HepG2 (cell line): Measurements from ENCODE around the gene TRIM2. TPM values are rescaled to one million over a fixed set of nuclear protein-coding genes. Genes with fewer than 3 reads are reported as not detected.
A peak's percentile ranks its signal among the peaks of the same experiment; 100 is the strongest.

ENCODE experiments used
- ATAC-seq: fragments of 200-7000 bp; cut with Tn5 transposase; 3 replicates; pipeline ENCODE4 v1.9.1; 2020; ENCODE audit warnings: mild to moderate bottlenecking, moderate library complexity
- Bru-seq: library from RNA; stranded (reverse); fragments of 400-500 nt; gene quantifications from one replicate; lab custom pipeline; 2021; lab: Mats Ljungman, UMichigan
- BruChase-seq, 2 experiments: library from RNA; stranded (reverse); fragments of 400-500 nt; gene quantifications; one replicate each; lab custom pipeline; 2021; lab: Mats Ljungman, UMichigan
- BruUV-seq: library from RNA; stranded (reverse); fragments of 400-500 nt; replicated peaks from 2 replicates; lab custom pipeline; 2021; lab: Mats Ljungman, UMichigan
- CTCF ChIA-PET: fragments of 300-600 bp; formaldehyde crosslinking; extraction: SDS; loops from one replicate; lab custom pipeline; 2021; ENCODE audit warnings: low total read pairs, inconsistent platforms, low intra/inter-chr PET ratio; lab: Yijun Ruan, JAX
- POLR2A ChIA-PET: fragments of 350-600 bp; sonication (Branson Sonifier 250); formaldehyde crosslinking; loops from one replicate; lab custom pipeline; 2020; ENCODE audit warnings: antibody characterized with exemption, inconsistent platforms; lab: Yijun Ruan, JAX
- DNase-seq: peaks from one replicate; pipeline ENCODE4 v3.0.0-alpha.2; 2015; ENCODE audit warnings: low spot score
- FAIRE-seq: peaks from 3 replicates; lab custom pipeline; 2011; peaks lifted over from hg19 to GRCh38; lab: Jason Lieb, UNC
- H2AFZ ChIP-seq: one replicate; pipeline ENCODE4 v1.6.1; 2011; ENCODE audit warnings: low read length, inconsistent platforms
- H3K27ac ChIP-seq: fragments of 300-600 bp; 3 replicates; pipeline ENCODE4 v1.8.0; 2011; ENCODE audit warnings: mixed run types, mild to moderate bottlenecking, mixed read lengths, low read length, inconsistent platforms; ENCODE audit not compliant: insufficient read depth; ENCODE audit errors: extremely low read length
- H3K27me3 ChIP-seq, 2 experiments: fragments of 200-600 bp in 1 of 2; 2 replicates in 1 of 2; 3 replicates in 1 of 2; pipeline versions ENCODE4 v1.6.0 to v1.8.0; 2011; ENCODE audit warnings: low read length in 2 of 2, mild to moderate bottlenecking in 2 of 2, moderate library complexity in 2 of 2, inconsistent platforms in 1 of 2; ENCODE audit not compliant: insufficient read depth in 2 of 2, control insufficient read depth in 1 of 2
- H3K36me3 ChIP-seq, 2 experiments: fragments of 200-600 bp in 1 of 2; replicated peaks in 1 of 2; 2 replicates in 1 of 2; 3 replicates in 1 of 2; pipeline versions ENCODE4 v1.5.1 to v1.8.0; 2011; ENCODE audit warnings: low read length in 2 of 2, inconsistent platforms in 1 of 2; ENCODE audit not compliant: insufficient read depth in 2 of 2, control insufficient read depth in 1 of 2
- H3K4me1 ChIP-seq: 2 replicates; pipeline ENCODE4 v1.5.1; 2012; ENCODE audit warnings: low read length, inconsistent platforms; ENCODE audit not compliant: insufficient read depth
- H3K4me2 ChIP-seq: 2 replicates; pipeline ENCODE4 v1.6.0; 2011; ENCODE audit warnings: low read depth, low read length, inconsistent platforms
- H3K4me3 ChIP-seq, 3 experiments: fragments of 200-600 bp in 1 of 3; sonication (generic), shearing (Covaris generic) in 1 of 3; replicated peaks in 1 of 3; 2 replicates each; pipeline ENCODE4 v1.5.1; 2011 to 2016; ENCODE audit warnings: low read length in 3 of 3, inconsistent platforms in 2 of 3, low read depth in 2 of 3, mild to moderate bottlenecking in 2 of 3, control low read depth in 1 of 3, mixed read lengths in 1 of 3; ENCODE audit not compliant: insufficient read depth in 1 of 3
- H3K79me2 ChIP-seq: one replicate; pipeline ENCODE4 v1.6.1; 2011; ENCODE audit warnings: low read length, inconsistent platforms; ENCODE audit not compliant: insufficient read depth
- H3K9ac ChIP-seq: 2 replicates; pipeline ENCODE4 v1.6.0; 2011; ENCODE audit warnings: mild to moderate bottlenecking, low read depth, low read length, inconsistent platforms; ENCODE audit not compliant: insufficient read depth
- H3K9me3 ChIP-seq: 2 replicates; pipeline ENCODE4 v1.5.1; 2012; ENCODE audit warnings: mild to moderate bottlenecking, low read length
- H4K20me1 ChIP-seq: 2 replicates; pipeline ENCODE4 v1.6.0; 2011; ENCODE audit warnings: inconsistent platforms, mild to moderate bottlenecking, low read length, moderate library complexity; ENCODE audit not compliant: insufficient read depth
- EED ChIP-seq: sonication (generic); formaldehyde crosslinking; IDR thresholded peaks from 2 replicates; pipeline ENCODE4 v1.5.0; 2020; ENCODE audit warnings: mild to moderate bottlenecking, missing genetic modification reagents
- GABPA ChIP-seq, 2 experiments: IDR thresholded peaks; 2 replicates each; pipeline ENCODE4 v1.6.1; 2011 to 2016; ENCODE audit warnings: low read depth in 2 of 2, low read length in 1 of 2, missing biosample characterization in 1 of 2, missing genetic modification characterization in 1 of 2
- MAFK ChIP-seq, 2 experiments: IDR thresholded peaks in 1 of 2; conservative IDR thresholded peaks in 1 of 2; 2 replicates each; pipeline ENCODE4 v1.6.1; 2011; ENCODE audit warnings: improper control_type of control experiment in 2 of 2, low read length in 2 of 2
- PHB2 ChIP-seq: fragments of 450-650 bp; IDR thresholded peaks from 2 replicates; pipeline ENCODE4 v1.6.1; 2018; ENCODE audit not compliant: partially characterized antibody
- PHF21A ChIP-seq: sonication (generic); formaldehyde crosslinking; IDR thresholded peaks from 2 replicates; pipeline ENCODE4 v1.5.0; 2020; ENCODE audit warnings: mild to moderate bottlenecking, missing genetic modification reagents
- SALL1 ChIP-seq: sonication (generic); formaldehyde crosslinking; IDR thresholded peaks from 2 replicates; pipeline ENCODE4 v1.8.0; 2022; ENCODE audit warnings: mild to moderate bottlenecking, missing genetic modification reagents
- SNAI1 ChIP-seq: sonication (generic); formaldehyde crosslinking; IDR thresholded peaks from 2 replicates; pipeline ENCODE4 v1.5.0; 2020; ENCODE audit warnings: mild to moderate bottlenecking, missing genetic modification reagents, borderline replicate concordance
- SOX6 ChIP-seq, 2 experiments: fragments of 450-650 bp in 1 of 2; sonication (generic) in 1 of 2; formaldehyde crosslinking in 1 of 2; IDR thresholded peaks; 2 replicates each; pipeline versions ENCODE4 v1.4.0 to v1.6.1; 2017 to 2020; ENCODE audit warnings: antibody characterized with exemption in 1 of 2, mild to moderate bottlenecking in 1 of 2, missing genetic modification reagents in 1 of 2
- SP5 ChIP-seq: IDR thresholded peaks from 2 replicates; pipeline ENCODE4 v1.6.1; 2016; ENCODE audit warnings: low read depth, borderline replicate concordance
- ZFY ChIP-seq: sonication (generic); formaldehyde crosslinking; IDR thresholded peaks from 2 replicates; pipeline ENCODE4 v1.4.0; 2020; ENCODE audit warnings: missing genetic modification reagents
- ZMYM4 ChIP-seq: sonication (generic); formaldehyde crosslinking; IDR thresholded peaks from 2 replicates; pipeline ENCODE4 v1.8.1; 2023; ENCODE audit warnings: mild to moderate bottlenecking, missing genetic modification reagents
- ZNF570 ChIP-seq: sonication (generic); formaldehyde crosslinking; IDR thresholded peaks from 2 replicates; pipeline ENCODE4 v1.4.0; 2020; ENCODE audit warnings: mild to moderate bottlenecking, missing genetic modification reagents, borderline replicate concordance
- ZNF891 ChIP-seq: sonication (generic); formaldehyde crosslinking; IDR thresholded peaks from 2 replicates; pipeline ENCODE4 v1.5.0; 2020; ENCODE audit warnings: mild to moderate bottlenecking, missing genetic modification reagents
- WGBS: methylation state at CpG from one replicate; pipeline ENCODE4 v1.1.6; 2017; ENCODE audit warnings: low lambda C conversion rate; 5-methylcytosine and 5-hydroxymethylcytosine counted together
- in situ Hi-C: cut with HindIII; loops from 2 replicates; pipeline ENCODE4 v1.10.0; 2017; ENCODE audit warnings: low pct_unique_long_range_greater_than_20kb; ENCODE audit not compliant: extremely low pct_ligation_motif_present
- intact Hi-C: fragments of 100-400 bp; cut with micrococcal nuclease; formaldehyde crosslinking; loops from one replicate; pipeline ENCODE4 v1.10.0; 2022; ENCODE audit not compliant: unreplicated experiment
- long read RNA-seq, 2 experiments: library from RNA in 1 of 2; library from polyadenylated mRNA in 1 of 2; stranded (forward) in 1 of 2; unstranded in 1 of 2; transcript quantifications; one replicate each; pipeline ENCODE4 v2.0.0, GENCODE V29; 2019 to 2022
- polyA minus RNA-seq, 3 experiments: library from RNA; depleted of rRNA, polyadenylated mRNA; stranded (reverse); fragments of >200 nt; gene quantifications; 2 replicates each; pipeline ENCODE4 v1.2.3, GENCODE V29; 2011; ENCODE audit warnings: low replicate concordance in 1 of 3
- polyA plus RNA-seq, 8 experiments: library from polyadenylated mRNA; depleted of rRNA in 3 of 8; stranded (reverse) in 7 of 8; unstranded in 1 of 8; fragments of >200 nt; fragmentation: Illumina TruSeq in 4 of 8; extraction: Trizol in 4 of 8; gene quantifications; 2 replicates each; pipeline versions ENCODE4 v1.2.1 to v1.2.3, GENCODE V29; 2011 to 2016; ENCODE audit warnings: low read depth in 4 of 8, missing spikeins in 1 of 8, mixed read lengths in 1 of 8; ENCODE audit not compliant: insufficient read depth in 1 of 8
- total RNA-seq, 5 experiments: library from RNA; depleted of rRNA; stranded (reverse); fragments of >200 nt; fragmentation: Illumina TruSeq; extraction: Trizol; gene quantifications; 2 replicates each; pipeline ENCODE4 v1.2.3, GENCODE V29; 2016; ENCODE audit warnings: low read depth in 1 of 5
- TF ChIP-seq, protein P1 (sequence below): IDR thresholded peaks from 2 replicates; pipeline ENCODE4 v1.6.1; 2016
- TF ChIP-seq, protein P2 (sequence below): sonication (generic); formaldehyde crosslinking; IDR thresholded peaks from 2 replicates; pipeline ENCODE4 v1.5.1; 2020; ENCODE audit warnings: missing genetic modification reagents, mild to moderate bottlenecking, borderline replicate concordance
- TF ChIP-seq, protein P3 (sequence below): IDR thresholded peaks from 2 replicates; pipeline ENCODE4 v1.6.1; 2016; ENCODE audit warnings: missing genetic modification reagents, missing compliant biosample characterization

The TRIM2 gene
- 4.2 and 7.0 TPM in 2 replicates for total RNA-seq (2016; rRNA removed; fragmentation: Illumina TruSeq; extraction: Trizol)
- 1.8 and 2.6 TPM in 2 replicates for total RNA-seq (2016; cell fraction: cytosol; rRNA removed; fragmentation: Illumina TruSeq; extraction: Trizol; ENCODE audit: low read depth)
- total RNA-seq (2016; cell fraction: insoluble cytoplasmic fraction; rRNA removed; fragmentation: Illumina TruSeq; extraction: Trizol) = 3.7 and 4.1 TPM in 2 replicates
- 1.2 and 1.3 TPM in 2 replicates for total RNA-seq (2016; cell fraction: membrane; rRNA removed; fragmentation: Illumina TruSeq; extraction: Trizol)
- 5.2 and 6.5 TPM in 2 replicates for total RNA-seq (2016; cell fraction: nucleus; rRNA removed; fragmentation: Illumina TruSeq; extraction: Trizol)
- 2.1 and 2.9 TPM in 2 replicates for polyA plus RNA-seq (2011; rRNA removed)
- polyA plus RNA-seq (2011; cell fraction: cytosol; rRNA removed) = 2.1 and 2.4 TPM in 2 replicates
- polyA plus RNA-seq (2011; cell fraction: nucleus; rRNA removed) = 2.8 and 4.0 TPM in 2 replicates
- 1.9 and 2.8 TPM in 2 replicates for polyA plus RNA-seq (2012)
- polyA plus RNA-seq (2016; cell fraction: cytosol; fragmentation: Illumina TruSeq; extraction: Trizol; ENCODE audit: low read depth) = 0.27 and 0.29 TPM in 2 replicates
- polyA plus RNA-seq (2016; cell fraction: insoluble cytoplasmic fraction; fragmentation: Illumina TruSeq; extraction: Trizol; ENCODE audit: low read depth) = 2.8 and 2.9 TPM in 2 replicates
- polyA plus RNA-seq (2016; cell fraction: membrane; fragmentation: Illumina TruSeq; extraction: Trizol; ENCODE audit: low read depth) = 0.50 and 0.55 TPM in 2 replicates
- 2.9 and 3.5 TPM in 2 replicates for polyA plus RNA-seq (2016; cell fraction: nucleus; fragmentation: Illumina TruSeq; extraction: Trizol; ENCODE audit: insufficient read depth, low read depth)
- 10.3 and 18.9 TPM in 2 replicates for polyA minus RNA-seq (2011; rRNA and poly(A)+ RNA removed; ENCODE audit: low replicate concordance)
- polyA minus RNA-seq (2011; cell fraction: cytosol; rRNA and poly(A)+ RNA removed) = 4.3 and 6.3 TPM in 2 replicates
- polyA minus RNA-seq (2011; cell fraction: nucleus; rRNA and poly(A)+ RNA removed) = 10.4 and 12.2 TPM in 2 replicates
- percentile 45 among the genes with signal in this experiment for Bru-seq, nascent RNA
- percentile 39 among the genes with signal in this experiment for BruChase-seq, experiment 1, labeled RNA remaining after a 6-hour chase
- BruChase-seq, experiment 2, labeled RNA remaining after a 2-hour chase = percentile 42 among the genes with signal in this experiment
- long read RNA-seq, experiment 1, partial matches to known transcripts = 1 of 1 reads
- long read RNA-seq, experiment 1, other reads (novel, unspliced or antisense) = 0 of 1 reads
- long read RNA-seq, experiment 2, partial matches to known transcripts = 0 of 1 reads
- long read RNA-seq, experiment 2, other reads (novel, unspliced or antisense) = 1 of 1 reads

DNA sequence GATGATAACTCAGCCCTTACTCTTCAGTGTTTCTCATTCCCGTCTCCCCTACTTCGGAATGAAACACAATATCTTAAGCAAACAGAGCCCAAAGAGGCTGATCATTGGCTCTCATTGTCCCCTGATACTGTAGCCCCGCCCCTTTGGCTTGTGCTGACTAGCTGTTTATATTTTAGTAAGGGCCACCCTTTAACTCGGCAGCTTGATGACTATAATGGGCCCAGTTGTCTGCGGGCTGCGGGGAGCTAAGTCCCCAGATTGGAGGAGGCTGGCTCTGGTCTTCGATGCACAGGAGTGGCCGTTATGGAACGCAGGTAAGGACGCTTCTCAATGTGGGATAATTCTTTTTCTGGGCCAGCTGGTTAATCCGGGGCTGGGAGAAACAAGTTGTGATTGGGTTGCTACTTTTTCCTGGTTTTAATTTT, at the start of gene TRIM2:
TRIM2 (plus strand) TSS at position 197 of the 425 bp plus-strand sequence; CDS start at position 285, 88 bp downstream.
- peaks cover 0 to 16% of the 10 kb centered on the region in 2 experiments; a peak in 2 of 5 replicates for H3K27me3 ChIP-seq
- no peak within 1 kb of the TSS for H3K27ac ChIP-seq
- no peaks in the 10 kb centered on the region for H3K79me2 ChIP-seq
- peak within 1 kb of the TSS; percentile 39 for H3K9ac ChIP-seq
- H3K9me3 ChIP-seq = no peaks in the 10 kb centered on the region
- POLR2A ChIA-PET = interaction anchor here (1.2 kb wide), 1 partner anchor 19 kb away, joined by 3 read pairs; no protein-coding TSS in a partner anchor
- CTCF ChIA-PET = no interaction called here
- peaks cover 34% of the 10 kb centered on the region for H3K4me1 ChIP-seq
- no peaks in the 10 kb centered on the region for H3K36me3 ChIP-seq
- ATAC-seq (peak; percentile 79), FAIRE-seq (peak; percentile 65), DNase-seq (peak; percentile 71)
- BruUV-seq = no TSS peak
- WGBS = 0% methylated on average over 8 of the region's 11 CpGs
- H3K4me2 ChIP-seq = peak within 1 kb of the TSS; percentile 84
- peak within 1 kb of the TSS; percentile 32 to 67 (median 51) for H3K4me3 ChIP-seq
- peaks cover 3% of the 10 kb centered on the region; the same call in 1 of the 2 replicates for H4K20me1 ChIP-seq
- H2AFZ ChIP-seq = peak within 1 kb of the TSS; percentile 51
- intact Hi-C loops = loop anchor here (1.0 to 10.0 kb wide), 2 partner anchors 61 to 371 kb away; no protein-coding TSS in a partner anchor
- in situ Hi-C loops = no loop called here
- TF ChIP-seq ZFY (peak; percentile 39; the same call in 1 of the 2 replicates), PHB2 (no peak), SALL1 (CRISPR knock-in tag) (0 out of 2 replicates have a peak, but pooled peaks have one; percentile 29), ZNF570 (CRISPR knock-in tag) (no peak), SOX6 (IDR thresholded peaks at IDR 0.05) (no peak), SOX6 (CRISPR knock-in tag; IDR thresholded peaks at IDR 0.05) (0 out of 2 replicates have a peak, but pooled peaks have one; percentile 9), EED (no peak), MAFK (conservative IDR thresholded peaks at IDR 0.05 in 1 of 2, IDR thresholded peaks at IDR 0.05 in 1 of 2; ENCODE audit: low read length in 2 of 2) (peak in 1 of 2 experiments; percentile 26; a peak in 1 of 4 replicates), SP5 (CRISPR knock-in tag) (peak; percentile 24; the same call in 1 of the 2 replicates), GABPA (IDR thresholded peaks at IDR 0.05; ENCODE audit: low read depth, low read length) (no peak), GABPA (CRISPR knock-in tag; IDR thresholded peaks at IDR 0.05; ENCODE audit: low read depth) (0 out of 2 replicates have a peak, but pooled peaks have one; percentile 15), ZNF891 (0 out of 2 replicates have a peak, but pooled peaks have one; percentile 30), PHF21A (peak; percentile 24; the same call in 1 of the 2 replicates), SNAI1 (no peak), ZMYM4 (peak; percentile 53; the same call in 1 of the 2 replicates)
- TF ChIP-seq, protein P1, sequence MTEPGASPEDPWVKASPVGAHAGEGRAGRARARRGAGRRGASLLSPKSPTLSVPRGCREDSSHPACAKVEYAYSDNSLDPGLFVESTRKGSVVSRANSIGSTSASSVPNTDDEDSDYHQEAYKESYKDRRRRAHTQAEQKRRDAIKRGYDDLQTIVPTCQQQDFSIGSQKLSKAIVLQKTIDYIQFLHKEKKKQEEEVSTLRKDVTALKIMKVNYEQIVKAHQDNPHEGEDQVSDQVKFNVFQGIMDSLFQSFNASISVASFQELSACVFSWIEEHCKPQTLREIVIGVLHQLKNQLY (CRISPR knock-in tag) = no peak
- TF ChIP-seq, protein P2, sequence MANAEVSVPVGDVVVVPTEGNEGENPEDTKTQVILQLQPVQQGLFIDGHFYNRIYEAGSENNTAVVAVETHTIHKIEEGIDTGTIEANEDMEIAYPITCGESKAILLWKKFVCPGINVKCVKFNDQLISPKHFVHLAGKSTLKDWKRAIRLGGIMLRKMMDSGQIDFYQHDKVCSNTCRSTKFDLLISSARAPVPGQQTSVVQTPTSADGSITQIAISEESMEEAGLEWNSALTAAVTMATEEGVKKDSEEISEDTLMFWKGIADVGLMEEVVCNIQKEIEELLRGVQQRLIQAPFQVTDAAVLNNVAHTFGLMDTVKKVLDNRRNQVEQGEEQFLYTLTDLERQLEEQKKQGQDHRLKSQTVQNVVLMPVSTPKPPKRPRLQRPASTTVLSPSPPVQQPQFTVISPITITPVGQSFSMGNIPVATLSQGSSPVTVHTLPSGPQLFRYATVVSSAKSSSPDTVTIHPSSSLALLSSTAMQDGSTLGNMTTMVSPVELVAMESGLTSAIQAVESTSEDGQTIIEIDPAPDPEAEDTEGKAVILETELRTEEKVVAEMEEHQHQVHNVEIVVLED (CRISPR knock-in tag) = no peak
- TF ChIP-seq, protein P3, sequence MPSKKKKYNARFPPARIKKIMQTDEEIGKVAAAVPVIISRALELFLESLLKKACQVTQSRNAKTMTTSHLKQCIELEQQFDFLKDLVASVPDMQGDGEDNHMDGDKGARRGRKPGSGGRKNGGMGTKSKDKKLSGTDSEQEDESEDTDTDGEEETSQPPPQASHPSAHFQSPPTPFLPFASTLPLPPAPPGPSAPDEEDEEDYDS (CRISPR knock-in tag) = 0 out of 2 replicates have a peak, but pooled peaks have one; percentile 15
